Neural progenitor cell (in vitro differentiated cells): ENCODE data around the gene CACNA1E. TPM values are rescaled to one million over a fixed set of nuclear protein-coding genes. Genes with fewer than 3 reads are reported as not detected.

Experiments
- DNase-seq: peaks from one replicate; pipeline ENCODE4 v3.0.0-alpha.2; 2016; ENCODE audit warnings: low spot score
- H2AFZ ChIP-seq: fragments of 200-600 bp; sonication (generic); replicated peaks from 2 replicates; pipeline ENCODE4 v1.6.1; 2016; ENCODE audit warnings: antibody characterized with exemption
- H3F3A ChIP-seq: fragments of 200-600 bp; sonication (generic); 2 replicates; pipeline ENCODE4 v1.6.1; 2016; ENCODE audit warnings: antibody characterized with exemption, low read depth
- H3K27ac ChIP-seq: fragments of 200-600 bp; sonication (generic); 2 replicates; pipeline ENCODE4 v1.5.1; 2016; ENCODE audit warnings: mild to moderate bottlenecking
- H3K27me3 ChIP-seq: fragments of 200-600 bp; sonication (generic); 2 replicates; pipeline ENCODE4 v1.6.1; 2016; ENCODE audit warnings: mild to moderate bottlenecking, moderate library complexity
- H3K36me3 ChIP-seq: fragments of 200-600 bp; sonication (generic); 2 replicates; pipeline ENCODE4 v1.5.1; 2016
- H3K4me1 ChIP-seq: fragments of 200-600 bp; sonication (generic); 2 replicates; pipeline ENCODE4 v1.6.1; 2016; ENCODE audit warnings: mixed run types
- H3K4me2 ChIP-seq: fragments of 200-600 bp; sonication (generic); 2 replicates; pipeline ENCODE4 v1.6.1; 2016
- H3K4me3 ChIP-seq: fragments of 200-600 bp; sonication (generic); 2 replicates; pipeline ENCODE4 v1.5.1; 2016
- H3K79me2 ChIP-seq: fragments of 200-600 bp; sonication (generic); 2 replicates; pipeline ENCODE4 v1.6.1; 2016; ENCODE audit warnings: low read depth
- H3K9ac ChIP-seq: fragments of 200-600 bp; sonication (generic); 2 replicates; pipeline ENCODE4 v1.6.1; 2016
- H3K9me3 ChIP-seq: fragments of 200-600 bp; sonication (generic); 2 replicates; pipeline ENCODE4 v1.5.1; 2016; ENCODE audit warnings: low read depth
- H4K20me1 ChIP-seq: fragments of 200-600 bp; sonication (generic); 2 replicates; pipeline ENCODE4 v1.6.1; 2016; ENCODE audit warnings: low read depth
- H3K27ac Mint-ChIP-seq: 3 replicates; pipeline ENCODE4 v1.8.0; 2021; ENCODE audit warnings: mixed read lengths
- H3K27me3 Mint-ChIP-seq: 2 replicates; pipeline ENCODE4 v1.8.0; 2022; ENCODE audit warnings: low read depth, mild to moderate bottlenecking, inconsistent platforms, moderate library complexity, mixed read lengths; ENCODE audit not compliant: insufficient read depth
- H3K36me3 Mint-ChIP-seq: 3 replicates; pipeline ENCODE4 v1.8.0; 2021; ENCODE audit warnings: mixed read lengths
- H3K4me1 Mint-ChIP-seq: 3 replicates; pipeline ENCODE4 v1.8.0; 2021; ENCODE audit warnings: mixed read lengths
- H3K4me3 Mint-ChIP-seq: 3 replicates; pipeline ENCODE4 v1.8.0; 2021; ENCODE audit warnings: mild to moderate bottlenecking, moderate library complexity, mixed read lengths
- H3K9me3 Mint-ChIP-seq: 3 replicates; pipeline ENCODE4 v1.8.0; 2020; ENCODE audit warnings: mixed read lengths
- CTCF ChIP-seq: fragments of 200-600 bp; sonication (generic); IDR thresholded peaks from 2 replicates; pipeline ENCODE4 v1.5.1; 2017; ENCODE audit warnings: antibody characterized with exemption, mild to moderate bottlenecking
- EZH2 ChIP-seq: fragments of 200-600 bp; sonication (generic); IDR thresholded peaks from 2 replicates; pipeline ENCODE4 v1.6.1; 2017; ENCODE audit warnings: antibody characterized with exemption, mild to moderate bottlenecking, moderate library complexity
- EZH2phosphoT487 ChIP-seq: fragments of 200-600 bp; sonication (generic); IDR thresholded peaks from 2 replicates; pipeline ENCODE4 v1.6.1; 2017; ENCODE audit warnings: antibody characterized with exemption
- total RNA-seq: library from RNA; depleted of rRNA; stranded (reverse); fragments of >200 nt; gene quantifications from 2 replicates; pipeline ENCODE4 v1.2.3, GENCODE V29; 2015; ENCODE audit warnings: low replicate concordance

The CACNA1E gene
- total RNA-seq, 1 donor from 2014 or later = 2.1 TPM

DNA sequence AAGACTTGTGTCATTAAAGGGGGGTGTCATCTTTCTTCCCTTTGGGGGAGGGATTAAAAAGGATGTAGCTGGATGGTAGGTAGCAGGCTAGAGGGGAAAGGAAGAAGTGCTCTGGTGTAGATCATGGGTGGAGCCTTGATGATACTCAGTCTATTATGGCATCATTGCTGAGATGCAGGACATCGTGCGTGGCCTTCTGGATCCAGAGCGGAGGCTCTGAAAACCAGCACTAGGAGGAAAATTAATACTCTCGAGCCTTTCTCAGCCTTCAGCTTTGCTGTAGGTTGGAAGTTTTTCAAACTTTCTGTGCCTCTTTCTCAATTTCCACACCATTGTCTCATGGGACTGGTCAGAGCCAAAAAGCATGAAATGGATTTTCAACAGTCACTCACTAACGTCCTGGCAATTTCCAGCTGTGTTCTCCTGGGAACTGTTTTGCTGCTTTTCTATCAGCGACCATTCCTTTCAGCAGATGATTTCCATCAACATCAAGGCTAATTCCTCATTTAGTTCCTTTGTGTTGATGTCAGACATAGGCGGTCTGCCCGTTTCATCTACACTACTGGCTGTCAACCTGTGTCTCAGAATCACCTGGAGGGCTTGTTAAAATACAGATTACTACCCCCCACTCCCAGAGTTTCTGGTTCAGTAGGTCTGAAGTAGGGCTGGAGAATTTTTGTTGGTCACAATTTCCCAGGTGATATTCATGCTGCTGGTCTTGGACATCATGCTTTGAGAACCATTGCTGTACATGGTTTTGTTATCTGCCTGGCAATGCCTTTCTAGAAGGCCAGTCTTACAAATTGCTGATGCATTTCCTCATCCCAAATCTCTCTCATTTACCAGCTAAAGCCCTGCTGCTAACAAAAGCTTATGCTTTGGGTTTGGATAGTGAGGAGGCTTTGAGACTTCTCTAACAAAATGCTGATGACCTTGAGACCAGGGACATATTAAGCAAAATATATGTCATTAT lies 7.7 kb downstream of the CACNA1E start:
- Mint-ChIP-seq H3K27ac (no peak overlapping the region), H3K4me3 (no peak overlapping the region), H3K27me3 (peaks cover 21% of the 10 kb centered on the region), H3K36me3 (no peaks in the 10 kb centered on the region), H3K9me3 (peaks cover 2% of the 10 kb centered on the region), H3K4me1 (peaks cover 8% of the 10 kb centered on the region)
- peaks cover 37% of the 10 kb centered on the region for H3K27me3 ChIP-seq
- no peak overlapping the region for H3K27ac ChIP-seq
- no peaks in the 10 kb centered on the region for H3K36me3 ChIP-seq
- no peak for TF ChIP-seq CTCF
- DNase-seq = no peak
- H3K4me2 ChIP-seq = no peak overlapping the region
- peaks cover 4% of the 10 kb centered on the region for H3K4me1 ChIP-seq
- H3K9ac ChIP-seq = no peak overlapping the region
- H4K20me1 ChIP-seq = peaks cover 2% of the 10 kb centered on the region
- peaks cover 5% of the 10 kb centered on the region for H3F3A ChIP-seq
- H3K79me2 ChIP-seq = no peaks in the 10 kb centered on the region
- no peaks in the 10 kb centered on the region for H3K9me3 ChIP-seq
- H3K4me3 ChIP-seq = no peak overlapping the region
- H2AFZ ChIP-seq = no peak overlapping the region

DNA sequence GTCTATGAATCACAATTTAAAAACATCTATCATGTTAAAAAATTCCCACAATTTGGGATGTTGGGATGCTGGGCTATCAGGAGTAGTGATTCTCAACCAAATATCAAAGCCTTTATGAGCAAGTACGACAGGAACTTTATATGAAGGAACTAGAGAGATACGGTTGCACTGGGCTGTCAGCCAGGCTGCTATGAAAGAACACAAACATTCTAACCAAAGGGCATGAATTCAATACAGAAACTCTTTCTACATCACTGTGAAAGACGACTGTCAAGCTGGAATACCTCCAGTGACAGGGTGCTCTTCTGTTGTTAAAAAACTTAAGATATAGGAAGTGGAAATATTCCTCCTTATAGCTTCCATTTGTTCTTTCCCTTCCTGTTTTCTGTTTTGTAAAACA lies 9.8 kb downstream of the CACNA1E start:
- Histone ChIP-seq H3K36me3 (no peaks in the 10 kb centered on the region), H3K79me2 (no peaks in the 10 kb centered on the region), H3K27ac (no peak overlapping the region), H3K27me3 (peaks cover 16% of the 10 kb centered on the region), H4K20me1 (no peaks in the 10 kb centered on the region), H3K4me3 (no peak overlapping the region), H2AFZ (no peak overlapping the region), H3K9ac (no peak overlapping the region), H3F3A (no peaks in the 10 kb centered on the region), H3K4me1 (peaks cover 4% of the 10 kb centered on the region), H3K9me3 (no peaks in the 10 kb centered on the region), H3K4me2 (no peak overlapping the region)
- TF ChIP-seq CTCF = no peak
- no peak for TF ChIP-seq EZH2phosphoT487
- no peak for TF ChIP-seq EZH2
- Mint-ChIP-seq H3K27me3 (peaks cover 8% of the 10 kb centered on the region), H3K4me3 (no peak overlapping the region), H3K36me3 (no peaks in the 10 kb centered on the region), H3K9me3 (no peaks in the 10 kb centered on the region), H3K27ac (no peak overlapping the region), H3K4me1 (peaks cover 4% of the 10 kb centered on the region)
- DNase-seq = no peak

- Mint-ChIP-seq H3K36me3 (no peaks in the 10 kb centered on the region), H3K4me3 (no peak overlapping the region), H3K4me1 (peaks cover 4% of the 10 kb centered on the region), H3K9me3 (no peaks in the 10 kb centered on the region), H3K27me3 (peaks cover 6% of the 10 kb centered on the region), H3K27ac (no peak overlapping the region)
- Histone ChIP-seq H3K36me3 (no peaks in the 10 kb centered on the region), H4K20me1 (no peaks in the 10 kb centered on the region), H3K27ac (no peak overlapping the region), H2AFZ (no peak overlapping the region), H3K9ac (no peak overlapping the region), H3K79me2 (no peaks in the 10 kb centered on the region), H3K27me3 (peaks cover 9% of the 10 kb centered on the region), H3K4me3 (no peak overlapping the region), H3F3A (no peaks in the 10 kb centered on the region), H3K4me1 (peaks cover 4% of the 10 kb centered on the region), H3K4me2 (no peak overlapping the region), H3K9me3 (no peaks in the 10 kb centered on the region)
- no peak for DNase-seq
- TF ChIP-seq CTCF (no peak), EZH2 (no peak), EZH2phosphoT487 (no peak)
Measured at GRCh38 chr1:181493885-181494284, 10.6 kb downstream of the CACNA1E start.
